NCI-H2171 treated with DMSO at 0.1 percent for 48 hours (cell line): Measurements from ENCODE around the gene SNED1.

Experiments
- DNase-seq: peaks from one replicate; lab custom pipeline; 2025; lab: John Stamatoyannopoulos, UW

SNED1 gene

DNA sequence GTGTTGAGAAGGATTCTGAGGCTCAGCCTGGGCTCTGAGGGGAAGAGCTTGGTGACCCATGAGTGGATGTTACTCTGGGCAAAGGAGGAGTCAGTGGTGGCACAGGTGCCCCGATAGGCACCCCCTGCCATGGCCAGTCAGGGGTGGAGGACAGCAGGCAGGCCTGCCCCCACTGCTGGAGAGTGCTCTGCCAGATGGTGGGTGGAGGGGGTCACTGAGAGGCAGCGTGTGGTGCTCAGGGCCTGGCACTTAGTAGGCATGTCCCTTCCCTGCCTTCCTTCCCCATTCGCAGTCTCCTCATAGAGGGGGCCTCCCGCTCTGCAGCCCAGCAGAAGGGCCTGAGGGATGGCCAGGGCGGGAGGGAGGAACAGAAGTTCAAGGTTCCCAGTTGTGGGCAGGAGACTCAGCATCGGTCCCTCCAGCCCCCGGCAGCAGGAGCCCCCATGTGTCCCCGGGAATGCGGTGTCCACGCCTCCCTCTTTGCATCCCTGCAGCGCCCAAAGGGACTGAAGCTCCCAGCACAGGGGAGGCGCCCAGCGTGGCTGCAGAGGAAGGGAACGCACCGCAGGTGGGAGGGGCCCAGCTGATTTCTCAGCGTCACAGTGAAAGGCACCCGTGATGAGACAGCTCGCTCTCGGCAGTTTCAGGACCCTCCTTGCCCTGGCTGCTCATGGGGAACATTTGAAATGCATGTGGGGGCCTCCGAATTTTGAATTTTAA, 5.7 kb upstream of the SNED1 start:
- no peak for DNase-seq

DNA sequence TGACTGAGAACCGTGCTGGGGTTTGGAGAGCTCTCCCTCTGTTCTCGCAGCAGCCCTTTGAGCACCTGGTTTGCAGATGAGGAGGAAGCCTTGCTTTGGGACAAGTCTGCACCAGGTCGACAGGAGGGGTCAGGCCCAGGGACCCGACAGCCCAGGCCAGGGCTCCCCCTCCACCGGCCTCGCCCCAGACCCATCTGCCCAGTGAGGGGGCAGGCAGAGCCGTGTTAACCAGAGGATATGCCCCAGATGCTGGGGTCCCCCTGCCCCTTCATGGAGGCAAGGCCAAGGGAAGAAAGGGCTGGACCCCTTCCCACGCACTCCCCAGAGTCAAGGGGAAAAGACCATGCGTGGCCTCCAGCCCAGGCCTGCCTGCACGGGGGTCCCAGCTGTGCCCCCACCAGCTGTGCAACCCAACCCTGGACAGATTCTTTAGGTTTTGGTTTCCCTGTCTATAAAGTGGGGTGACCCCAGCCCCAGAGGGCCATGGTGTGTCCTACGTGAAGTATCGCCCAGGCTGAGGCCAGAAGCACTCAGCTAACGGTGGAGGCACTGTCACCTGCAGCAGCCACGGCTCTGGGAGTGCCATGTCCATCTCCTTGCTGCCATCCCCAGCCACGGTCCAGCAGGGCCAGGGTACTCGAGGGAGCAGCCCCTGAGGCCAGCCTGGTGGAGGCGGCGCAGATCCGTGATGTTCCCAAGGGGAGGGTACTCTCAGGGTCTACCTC, 4.8 kb upstream of the SNED1 start:
- no peak for DNase-seq

DNA sequence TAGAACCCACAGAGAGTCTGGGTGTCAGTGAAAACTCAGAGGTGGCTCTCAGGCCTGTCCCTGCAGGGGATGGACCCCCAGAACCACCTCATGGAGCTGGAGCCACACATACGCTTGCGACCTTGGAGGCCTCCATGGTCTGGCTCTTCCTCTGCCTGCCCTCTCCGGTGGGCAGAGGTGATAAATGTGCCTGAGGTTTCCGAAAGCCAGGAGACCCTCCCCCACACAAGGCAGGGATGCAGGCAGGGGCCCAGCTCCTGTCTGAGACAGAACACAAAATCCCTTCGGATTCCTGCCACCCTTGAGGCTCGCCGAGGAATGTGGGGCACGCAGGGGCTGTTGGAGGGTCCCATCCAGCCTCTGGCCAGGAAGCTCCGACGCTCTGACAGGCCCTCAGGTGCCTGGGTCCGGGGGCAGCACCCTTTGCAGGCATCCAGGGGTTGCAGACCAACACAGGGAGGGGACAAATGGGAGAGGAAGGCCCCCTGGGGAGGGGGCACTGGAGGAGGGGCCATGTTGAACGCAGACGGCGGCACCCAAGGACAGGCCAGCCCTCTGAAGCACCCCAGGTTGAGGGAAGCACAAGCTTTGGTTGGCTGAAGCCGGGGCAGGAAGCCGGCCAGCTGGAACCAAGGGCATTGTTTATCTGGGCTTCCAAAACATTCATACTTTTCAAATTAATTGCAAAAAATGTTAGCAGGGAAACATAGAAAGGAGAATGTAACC, 4.1 kb upstream of the SNED1 start:
- no peak for DNase-seq

DNA sequence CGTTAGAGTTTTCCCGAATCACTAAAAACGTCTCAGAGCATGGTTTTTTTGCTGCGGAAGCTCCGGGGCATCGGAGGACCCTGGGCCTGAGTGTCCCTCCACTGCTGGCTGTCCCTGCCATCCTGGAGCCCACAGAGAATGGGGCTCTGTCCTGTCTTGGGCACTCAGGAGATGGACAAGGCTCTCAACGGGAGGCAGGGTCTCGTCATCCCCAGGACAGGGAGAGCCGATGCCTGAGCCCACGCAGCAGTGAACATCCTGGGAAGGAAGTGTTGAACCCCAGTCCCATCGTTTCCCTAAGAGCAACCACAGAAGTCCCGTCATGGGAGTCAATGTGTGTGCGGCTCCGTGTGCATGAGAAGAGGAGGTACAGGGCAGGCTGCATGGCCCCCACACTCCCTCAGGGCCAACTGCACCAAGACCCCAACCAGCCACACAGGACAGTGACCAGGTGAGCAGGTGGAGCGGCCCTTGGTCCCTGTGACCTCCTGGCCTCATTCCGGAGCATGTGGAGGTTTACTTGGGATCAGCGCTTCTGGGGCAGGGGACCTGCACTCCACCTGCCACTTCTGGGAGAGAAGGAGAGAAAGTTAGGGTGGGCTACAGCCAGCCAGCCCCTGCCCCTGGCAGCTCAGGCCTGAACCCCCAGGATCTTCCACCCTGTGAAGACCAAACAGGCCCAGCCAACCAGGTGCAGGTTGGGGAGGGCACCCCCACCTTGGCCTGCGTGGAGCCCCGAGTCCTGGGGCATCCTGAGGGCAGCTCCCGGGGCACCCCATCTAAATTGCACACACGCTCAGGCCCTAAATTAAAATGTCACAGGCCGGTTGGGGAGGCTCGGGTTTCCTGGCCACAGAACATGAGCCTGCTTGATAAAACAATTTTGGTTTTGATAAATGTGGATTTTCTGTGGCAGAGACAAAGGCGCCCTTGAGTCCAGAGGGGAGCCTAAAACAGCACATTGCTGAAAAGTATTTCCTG, 3.1 kb upstream of the SNED1 start:
- no peak for DNase-seq

DNA sequence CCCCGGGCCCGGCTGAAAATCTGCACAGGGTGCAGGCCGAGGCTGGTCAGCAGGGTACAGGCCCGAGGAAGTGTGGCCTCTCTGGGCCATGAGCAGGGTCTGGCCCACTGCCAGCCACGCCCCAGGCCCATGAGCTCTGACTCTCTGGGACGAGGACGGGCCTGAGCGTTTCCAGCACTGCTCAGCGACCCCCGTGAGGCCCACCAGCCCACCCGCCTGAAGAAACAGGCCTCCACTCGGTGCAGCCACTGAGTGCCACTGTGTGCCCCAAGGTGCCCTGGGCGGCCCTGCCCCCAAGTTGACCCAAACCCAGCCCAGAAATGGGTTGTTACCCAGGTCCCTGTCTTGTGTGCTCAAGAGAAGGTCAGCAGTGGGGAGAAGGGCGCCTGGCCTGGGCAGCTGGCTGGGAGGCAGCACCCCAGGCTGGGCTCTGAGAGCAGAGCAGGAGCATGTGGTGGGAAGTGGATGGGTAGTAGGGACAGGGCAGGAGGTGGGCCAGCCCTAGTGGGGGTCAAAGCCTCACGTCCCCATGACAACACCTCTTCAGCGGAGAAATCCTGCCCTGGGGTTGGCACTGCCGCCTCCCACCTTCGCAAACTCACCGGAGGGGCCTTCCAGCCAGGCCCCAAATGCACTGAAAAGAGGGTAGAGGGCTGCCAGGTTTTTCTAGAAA, 2.1 kb upstream of the SNED1 start:
- DNase-seq = no peak

DNA sequence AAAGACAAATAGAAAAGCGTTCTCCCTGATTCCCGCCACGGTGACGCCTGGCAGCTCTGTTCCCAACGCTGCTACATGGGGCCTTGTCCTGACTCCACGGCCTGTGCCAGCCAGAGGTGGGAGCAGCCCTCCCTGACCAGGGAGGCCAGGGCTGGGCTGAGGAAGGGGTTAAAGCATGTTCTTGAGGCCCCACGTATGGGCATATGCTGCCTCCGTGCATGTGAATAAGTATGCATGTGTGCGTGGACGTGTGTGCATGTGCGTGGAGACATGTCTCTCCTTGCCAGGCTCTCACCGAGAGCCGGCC, 1.6 kb upstream of the SNED1 start:
- DNase-seq = no peak

DNA sequence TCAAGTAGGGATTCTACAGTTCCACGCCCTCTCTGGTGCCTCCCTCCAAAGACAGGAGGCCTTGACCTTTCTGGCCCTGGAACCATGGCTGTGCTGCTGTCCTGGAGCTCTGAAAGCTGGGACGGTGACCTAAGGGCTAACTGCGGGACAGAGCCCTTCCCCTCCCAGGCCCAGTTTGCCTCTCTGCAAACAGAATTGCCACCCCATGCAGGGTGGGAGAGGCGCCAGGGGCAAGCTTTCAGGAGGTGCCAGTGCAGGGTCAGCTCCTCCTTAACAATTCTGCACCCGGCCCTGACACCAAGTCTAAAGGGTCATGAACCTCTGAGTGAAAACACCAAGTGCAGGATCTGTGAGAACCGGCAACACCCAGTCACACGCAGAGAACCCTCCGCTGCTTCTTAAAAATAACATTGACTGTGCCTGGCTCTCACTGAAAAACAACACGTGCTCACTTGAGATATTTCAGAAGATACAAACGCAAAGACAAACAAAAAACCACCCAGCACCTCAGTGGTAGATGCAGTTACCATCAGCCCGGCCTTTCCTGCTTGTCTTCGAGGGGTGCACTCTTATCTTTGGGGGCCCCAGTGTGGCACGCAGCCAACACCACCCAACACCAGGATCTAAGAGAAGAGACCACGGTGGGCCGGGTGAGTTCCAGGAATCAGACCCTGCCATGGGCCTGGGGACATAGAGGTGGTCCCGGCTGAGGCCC, 1.1 kb upstream of the SNED1 start:
- no peak for DNase-seq

DNA sequence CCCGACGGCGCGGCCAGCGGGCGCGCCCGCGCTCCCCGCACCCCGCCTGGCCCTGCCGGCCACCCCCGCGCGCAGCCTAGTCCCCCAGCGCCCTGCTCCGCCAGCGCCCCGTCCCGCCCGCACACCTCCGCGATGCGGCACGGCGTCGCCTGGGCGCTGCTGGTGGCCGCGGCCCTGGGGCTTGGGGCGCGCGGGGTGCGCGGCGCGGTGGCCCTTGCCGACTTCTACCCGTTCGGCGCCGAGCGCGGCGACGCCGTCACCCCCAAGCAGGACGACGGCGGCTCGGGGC, 232 bp downstream of the SNED1 start:
- DNase-seq = no peak

DNA sequence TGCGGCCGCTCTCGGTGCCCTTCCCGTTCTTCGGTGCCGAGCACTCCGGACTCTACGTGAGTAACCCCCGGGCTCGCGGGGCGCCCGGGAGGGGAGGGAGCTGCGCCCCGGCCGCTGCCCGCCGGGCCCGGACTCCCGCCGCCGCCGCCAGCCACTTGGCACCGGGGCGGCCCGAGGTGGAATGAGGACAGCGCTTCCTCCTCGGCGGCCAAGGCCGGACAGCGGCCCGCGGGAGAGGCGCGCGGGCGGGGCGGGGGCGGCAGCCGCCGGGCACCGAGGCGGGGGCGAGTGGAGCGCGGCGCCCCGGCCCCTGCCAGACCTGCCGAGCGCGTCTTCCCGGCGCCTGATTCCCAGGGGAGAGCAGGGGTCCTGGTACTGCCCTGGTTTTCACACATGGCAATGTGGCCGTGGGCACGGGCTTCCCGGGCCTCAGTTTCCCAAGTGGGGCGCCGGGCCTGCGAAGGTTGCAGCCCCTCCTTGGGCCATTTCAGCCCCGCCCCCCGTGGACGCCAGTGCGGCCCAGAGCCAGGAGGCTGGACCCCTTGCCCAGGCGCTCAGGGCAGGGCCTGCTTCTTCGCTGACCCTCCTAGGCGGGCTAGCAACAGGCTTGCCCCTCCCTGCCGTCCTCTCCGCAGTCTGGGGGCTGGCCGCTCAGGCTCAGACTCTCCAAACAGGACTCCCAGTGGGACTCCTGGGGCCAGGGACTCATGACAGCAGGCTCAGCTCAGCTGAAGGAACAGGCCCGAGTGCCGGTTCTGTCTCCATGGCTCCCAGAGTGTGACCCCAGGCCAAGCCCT, 775 bp downstream of the SNED1 start:
- DNase-seq = no peak

DNA sequence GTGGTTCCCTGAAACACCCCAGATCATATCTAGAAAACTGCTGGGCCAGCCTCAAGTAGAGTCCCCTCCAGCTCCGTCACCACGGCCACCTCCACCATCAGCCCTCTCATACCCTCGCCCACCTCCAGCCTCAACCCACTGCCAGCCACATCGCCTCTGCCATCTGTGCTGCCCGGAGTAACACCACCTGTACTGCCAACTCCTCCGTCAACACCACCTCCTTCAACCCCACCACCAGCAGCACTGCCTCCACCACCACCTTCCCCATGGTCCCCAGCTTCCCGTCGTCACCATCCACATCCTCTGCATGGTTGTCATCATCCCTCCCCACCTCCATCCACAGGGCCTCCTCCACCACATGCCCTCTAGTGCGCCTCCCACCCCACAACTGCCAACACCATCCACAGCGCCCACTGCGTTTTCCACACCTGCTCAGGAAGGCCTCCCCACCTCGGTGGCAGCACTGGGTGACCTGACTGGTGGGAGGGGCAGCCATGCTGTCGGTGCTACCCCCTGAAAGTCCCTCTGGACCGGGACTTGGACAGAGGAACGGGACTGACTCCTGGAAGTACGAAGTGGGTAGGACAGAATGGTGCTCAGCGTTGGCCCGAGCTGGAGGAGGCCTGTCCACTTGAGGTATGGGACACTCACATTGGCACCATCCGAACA, 1.6 kb downstream of the SNED1 start:
- no peak for DNase-seq

DNA sequence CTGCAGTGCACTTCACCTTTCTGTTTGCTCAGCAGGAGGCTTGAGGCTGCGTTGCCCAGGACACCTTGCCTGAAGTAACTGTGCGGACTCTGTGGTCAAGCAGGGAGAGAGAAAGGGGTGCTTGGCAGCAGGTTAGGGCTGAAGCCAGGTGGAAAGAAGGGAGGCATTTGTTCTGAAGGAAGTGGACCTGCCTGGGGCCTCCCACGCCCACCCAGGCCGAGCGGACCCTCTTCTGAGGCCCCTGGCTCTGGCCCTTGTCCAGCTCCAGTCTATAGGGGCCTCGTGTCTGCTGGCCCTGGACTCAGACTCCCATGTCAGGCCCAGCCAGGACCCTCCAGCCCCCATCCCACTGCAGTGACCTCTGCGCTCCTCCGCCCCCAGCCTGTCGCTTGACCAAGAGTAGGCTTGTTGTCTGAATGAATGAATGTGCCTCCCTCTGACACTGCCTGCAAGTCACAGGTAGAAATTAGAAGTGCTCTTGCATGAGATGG, 2.5 kb downstream of the SNED1 start:
- DNase-seq = no peak

DNA sequence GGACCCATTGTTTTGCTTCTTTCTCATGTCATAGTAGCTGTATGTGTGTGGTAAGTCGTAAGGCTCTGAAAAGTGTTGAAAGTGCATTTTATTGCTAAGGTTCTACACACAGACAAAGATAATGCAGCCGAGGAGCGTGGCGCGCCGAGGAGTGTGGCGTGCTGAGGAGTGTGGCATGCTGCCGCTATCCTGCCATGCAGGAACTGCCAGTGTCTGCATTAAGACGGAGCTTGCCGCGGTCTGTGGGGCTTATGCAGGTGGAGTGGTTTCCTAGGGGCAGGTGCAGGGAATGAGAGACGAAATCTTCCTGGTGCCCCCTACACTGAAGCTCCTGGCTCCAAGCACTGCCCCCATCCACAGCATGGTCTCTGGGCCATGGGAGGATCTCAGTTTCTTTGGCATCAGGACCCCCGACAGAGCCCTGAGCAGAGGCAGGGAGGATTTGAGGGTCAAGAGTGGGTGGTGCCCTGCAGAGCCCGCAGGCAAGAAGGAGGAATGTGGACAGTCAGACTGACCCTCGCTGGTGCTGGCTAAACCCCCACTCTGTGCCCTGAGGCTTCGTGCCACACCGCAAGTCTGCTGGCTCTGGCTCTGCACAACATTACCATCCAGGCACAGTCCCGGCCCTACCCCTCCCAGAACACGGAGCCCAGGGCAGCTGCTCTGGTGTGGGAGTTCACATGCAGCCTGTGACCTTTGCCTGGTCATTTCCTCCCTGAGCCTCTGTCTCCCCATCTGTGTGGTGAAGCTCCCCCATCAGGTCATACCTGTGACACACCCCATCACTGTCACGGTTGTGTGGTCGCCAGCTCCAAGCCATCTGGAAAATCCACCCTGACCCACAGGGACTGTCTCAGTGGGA, 3.2 kb downstream of the SNED1 start:
- DNase-seq = no peak

DNA sequence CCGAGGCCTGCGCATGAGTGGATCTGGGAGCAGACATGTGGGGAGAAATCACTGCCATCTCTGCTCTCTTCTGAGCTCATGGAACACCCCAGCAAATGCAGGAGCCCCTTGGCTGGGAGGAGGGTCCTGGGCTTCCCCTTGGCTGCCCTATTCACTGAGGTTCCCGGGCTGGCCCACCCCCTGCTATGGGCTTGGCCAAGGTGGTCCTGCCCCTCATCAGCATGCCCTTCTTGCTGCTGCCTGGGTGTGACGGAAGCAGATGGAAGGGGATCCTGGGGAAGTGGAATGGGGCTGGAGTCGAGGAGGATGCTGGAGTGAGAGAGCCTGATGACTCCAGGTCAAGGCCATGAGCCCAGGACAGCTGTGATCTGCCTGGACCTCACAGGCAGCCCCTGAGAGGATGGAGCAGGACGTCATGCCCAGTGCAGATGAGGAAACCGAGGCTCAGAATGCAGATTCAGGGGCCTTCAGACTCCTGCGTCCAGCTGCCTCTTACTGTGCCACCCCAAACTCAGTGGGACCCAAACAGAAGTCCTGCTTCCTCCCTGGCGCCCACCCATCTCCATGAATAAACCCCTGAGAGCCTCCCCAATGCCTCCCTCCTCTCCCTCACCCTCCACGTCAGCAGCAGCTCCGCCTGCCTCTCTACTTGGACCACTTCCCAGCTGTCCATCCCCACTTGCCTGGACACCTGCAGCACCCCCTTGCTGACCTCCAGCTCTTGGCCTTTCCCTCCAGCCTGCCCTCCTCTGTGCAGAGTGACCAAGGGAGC, 4.0 kb downstream of the SNED1 start:
- no peak for DNase-seq

DNA sequence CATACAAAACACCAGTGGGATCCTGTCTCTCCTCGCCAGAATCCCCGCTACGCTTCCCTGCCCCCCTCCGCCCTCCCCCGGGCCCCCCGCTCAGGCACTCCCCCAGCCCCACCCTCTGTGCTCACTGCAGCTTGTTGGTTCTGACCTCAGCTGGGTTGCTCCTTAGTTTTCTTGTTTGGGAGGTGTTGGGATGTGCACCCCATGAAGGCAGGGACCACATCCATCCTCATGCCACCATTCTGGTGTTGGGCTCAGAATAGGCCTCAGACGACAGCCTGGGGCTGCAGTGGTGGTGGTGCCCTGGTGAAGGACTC, 4.6 kb downstream of the SNED1 start:
- no peak for DNase-seq

DNA sequence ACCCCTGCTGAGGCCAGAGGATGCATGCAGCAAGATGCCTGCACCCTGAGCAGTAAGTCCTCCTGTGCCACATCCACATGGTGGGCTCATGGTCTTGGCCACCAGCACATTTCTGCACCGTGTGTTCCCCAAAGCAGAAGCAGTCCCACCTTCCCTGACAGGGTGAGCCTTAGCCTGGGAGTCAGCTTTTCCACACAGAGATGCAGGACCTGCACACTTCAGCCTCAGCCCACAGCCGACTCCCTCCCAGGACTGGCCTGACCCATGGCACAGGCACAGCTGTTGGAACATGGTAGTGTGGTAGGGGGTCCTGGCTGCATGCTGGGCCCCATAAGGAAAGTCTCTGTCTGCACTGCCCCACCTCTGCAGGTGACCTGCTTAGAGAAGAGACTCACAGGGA, 5.0 kb downstream of the SNED1 start:
- no peak for DNase-seq

DNA sequence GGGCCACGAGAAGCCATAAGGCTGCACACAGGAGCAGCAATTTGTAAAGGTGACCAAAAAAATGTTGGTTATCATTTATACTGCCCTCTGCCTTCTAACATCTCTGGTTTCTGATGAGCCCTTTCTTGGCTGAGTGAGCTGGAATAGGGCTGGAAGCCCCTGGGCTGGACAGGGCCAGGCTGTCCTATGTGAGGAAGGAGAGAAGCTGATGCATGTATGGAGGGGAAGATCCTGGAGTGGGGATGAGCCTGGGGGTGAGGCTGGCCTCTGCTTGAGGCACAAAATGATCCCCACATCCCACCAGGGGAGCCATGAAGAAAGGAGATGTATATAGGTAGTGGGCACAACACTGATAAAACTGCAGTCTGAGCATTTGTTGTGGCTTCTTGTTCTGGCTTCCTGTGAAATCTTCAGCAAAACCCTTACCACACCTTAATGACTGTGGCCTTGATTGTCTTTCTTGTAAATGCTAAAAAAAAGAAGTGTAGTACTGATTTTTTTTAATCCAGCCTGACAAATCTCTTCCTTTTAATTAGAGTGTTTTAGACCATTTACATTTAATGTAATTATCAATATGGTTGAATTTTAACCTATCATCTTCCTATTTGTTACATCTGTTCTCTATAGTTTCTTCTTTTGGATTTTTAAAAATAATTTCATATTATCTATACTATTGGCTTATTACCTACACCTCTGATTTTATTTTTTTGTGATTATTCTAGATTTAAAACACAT, 5.6 kb downstream of the SNED1 start:
- DNase-seq = no peak

DNA sequence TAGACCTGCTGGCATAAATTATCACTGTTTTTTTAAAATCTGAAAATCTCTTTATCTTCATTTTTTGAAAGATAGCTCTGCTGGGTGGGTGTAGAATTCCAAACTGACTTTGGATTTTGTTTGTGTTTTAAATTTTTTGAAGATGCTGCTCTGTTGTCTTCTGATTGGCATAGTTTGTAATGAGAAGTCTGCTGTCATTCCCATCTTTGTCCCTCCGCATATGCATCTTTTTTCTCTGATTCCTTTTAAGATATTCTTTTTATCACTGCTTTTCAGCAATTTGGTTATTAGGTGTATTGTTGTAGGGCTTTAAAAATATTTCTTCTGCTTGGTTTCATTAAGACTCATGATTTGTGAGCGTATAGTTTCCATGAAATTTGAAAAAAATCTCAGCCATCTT, 7.2 kb downstream of the SNED1 start:
- DNase-seq = no peak
